Astrocyte (in vitro differentiated cells and primary cell): ENCODE data around the gene NAA10.

Source experiments
- CTCF ChIP-seq: IDR thresholded peaks from 2 replicates; pipeline ENCODE4 v1.5.1; 2011; ENCODE audit warnings: low read depth, mild to moderate bottlenecking, inconsistent platforms, low read length, moderate library complexity; ENCODE audit not compliant: insufficient read depth
- EZH2 ChIP-seq: IDR thresholded peaks from 2 replicates; pipeline ENCODE4 v1.6.1; 2012; ENCODE audit warnings: mild to moderate bottlenecking, low read length, inconsistent platforms; ENCODE audit not compliant: insufficient read depth

GRCh38 chrX:153959649-153960048 is 24.8 kb upstream of the NAA10 start:
- TF ChIP-seq EZH2 (no peak), CTCF (no peak)
